ENCODE results near the gene SELENOV.

DNA sequence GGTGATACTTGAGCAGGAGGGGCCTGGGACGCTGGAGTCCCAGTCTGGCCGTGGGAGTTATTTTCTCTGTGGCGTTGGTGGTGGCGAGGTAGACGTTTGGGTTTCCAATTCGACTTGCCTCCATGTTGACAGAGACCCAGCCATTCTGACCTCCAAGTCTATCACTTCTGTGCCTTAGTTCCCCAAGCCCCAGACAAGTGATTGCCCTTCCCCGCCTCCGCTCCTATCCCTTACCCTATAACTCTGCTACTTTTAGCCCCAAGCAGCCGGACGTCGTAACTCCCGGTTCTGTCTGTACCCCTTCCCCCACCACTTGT lies 33.8 kb upstream of the SELENOV start:
- TF ChIP-seq, protein P1, sequence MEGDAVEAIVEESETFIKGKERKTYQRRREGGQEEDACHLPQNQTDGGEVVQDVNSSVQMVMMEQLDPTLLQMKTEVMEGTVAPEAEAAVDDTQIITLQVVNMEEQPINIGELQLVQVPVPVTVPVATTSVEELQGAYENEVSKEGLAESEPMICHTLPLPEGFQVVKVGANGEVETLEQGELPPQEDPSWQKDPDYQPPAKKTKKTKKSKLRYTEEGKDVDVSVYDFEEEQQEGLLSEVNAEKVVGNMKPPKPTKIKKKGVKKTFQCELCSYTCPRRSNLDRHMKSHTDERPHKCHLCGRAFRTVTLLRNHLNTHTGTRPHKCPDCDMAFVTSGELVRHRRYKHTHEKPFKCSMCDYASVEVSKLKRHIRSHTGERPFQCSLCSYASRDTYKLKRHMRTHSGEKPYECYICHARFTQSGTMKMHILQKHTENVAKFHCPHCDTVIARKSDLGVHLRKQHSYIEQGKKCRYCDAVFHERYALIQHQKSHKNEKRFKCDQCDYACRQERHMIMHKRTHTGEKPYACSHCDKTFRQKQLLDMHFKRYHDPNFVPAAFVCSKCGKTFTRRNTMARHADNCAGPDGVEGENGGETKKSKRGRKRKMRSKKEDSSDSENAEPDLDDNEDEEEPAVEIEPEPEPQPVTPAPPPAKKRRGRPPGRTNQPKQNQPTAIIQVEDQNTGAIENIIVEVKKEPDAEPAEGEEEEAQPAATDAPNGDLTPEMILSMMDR (IDR thresholded peaks at IDR 0.05; ENCODE audit: borderline replicate concordance, extremely low read depth, low read length, poor library complexity, severe bottlenecking): no peak
- TF ChIP-seq EZH2 (IDR thresholded peaks at IDR 0.05; ENCODE audit: borderline replicate concordance, low read depth, low read length, severe bottlenecking): no peak
